SK-N-SH (cell line): ENCODE measurements around the gene CBLL2. TPM values are rescaled to one million over a fixed set of nuclear protein-coding genes. Genes with fewer than 3 reads are reported as not detected.

Source experiments
- CTCF ChIA-PET: fragments of 300-600, 350-600 bp; formaldehyde crosslinking; extraction: SDS; loops from one replicate; lab custom pipeline; 2021; lab: Yijun Ruan, JAX
- POLR2A ChIA-PET: fragments of 350-600 bp; sonication (Branson Sonifier 250); formaldehyde crosslinking; extraction: SDS; loops from one replicate; lab custom pipeline; 2020; ENCODE audit warnings: antibody characterized with exemption, inconsistent platforms; lab: Yijun Ruan, JAX
- DNase-seq: peaks from one replicate; pipeline ENCODE4 v3.0.0; 2012
- H2AFZ ChIP-seq: fragments of 200-600 bp; sonication (generic); 2 replicates; pipeline ENCODE4 v1.8.1; 2016; ENCODE audit warnings: antibody characterized with exemption, mild to moderate bottlenecking, low read depth
- H3F3A ChIP-seq: fragments of 200-600 bp; sonication (generic); replicated peaks from 2 replicates; pipeline ENCODE3; 2016; ENCODE audit warnings: antibody characterized with exemption, mild to moderate bottlenecking; ENCODE audit not compliant: insufficient read depth
- H3K27ac ChIP-seq, 2 experiments: fragments of 200-500 bp in 1 of 2; fragments of 200-600 bp in 1 of 2; sonication (Bioruptor generic) in 1 of 2; sonication (generic), shearing (Covaris generic) in 1 of 2; 2 replicates each; pipeline versions ENCODE4 v1.5.1 to v1.6.1; 2014 to 2016; ENCODE audit warnings: low read depth in 2 of 2, inconsistent platforms in 1 of 2, low read length in 1 of 2, mild to moderate bottlenecking in 1 of 2, mixed read lengths in 1 of 2
- H3K27me3 ChIP-seq: fragments of 200-600 bp; sonication (generic), shearing (Covaris generic); 2 replicates; pipeline ENCODE4 v1.6.1; 2016; ENCODE audit warnings: mixed run types; ENCODE audit not compliant: insufficient read depth
- H3K36me3 ChIP-seq, 2 experiments: fragments of 200-500 bp in 1 of 2; fragments of 200-600 bp in 1 of 2; sonication (Bioruptor generic) in 1 of 2; sonication (generic) in 1 of 2; replicated peaks in 1 of 2; 2 replicates each; pipeline versions ENCODE3 to v1.5.1; 2014 to 2016; ENCODE audit warnings: low read length in 1 of 2, mild to moderate bottlenecking in 1 of 2; ENCODE audit not compliant: insufficient read depth in 2 of 2, control insufficient read depth in 1 of 2
- H3K4me1 ChIP-seq, 2 experiments: fragments of 200-500 bp in 1 of 2; fragments of 200-600 bp in 1 of 2; sonication (Bioruptor generic) in 1 of 2; sonication (generic), shearing (Covaris generic) in 1 of 2; 2 replicates each; pipeline versions ENCODE4 v1.5.1 to v1.6.1; 2014 to 2016; ENCODE audit warnings: low read depth in 1 of 2, low read length in 1 of 2, mixed run types in 1 of 2; ENCODE audit not compliant: insufficient read depth in 2 of 2, control insufficient read depth in 1 of 2
- H3K4me2 ChIP-seq: fragments of 200-600 bp; sonication (generic), shearing (Covaris generic); 2 replicates; pipeline ENCODE4 v1.6.1; 2017; ENCODE audit warnings: mixed run types
- H3K4me3 ChIP-seq, 2 experiments: fragments of 200-500 bp in 1 of 2; fragments of 200-600 bp in 1 of 2; sonication (Bioruptor generic) in 1 of 2; sonication (generic), shearing (Covaris generic) in 1 of 2; 2 replicates each; pipeline versions ENCODE4 v1.5.1 to v1.8.1; 2014 to 2016; ENCODE audit warnings: low read depth in 2 of 2, inconsistent platforms in 1 of 2, low read length in 1 of 2, mild to moderate bottlenecking in 1 of 2, mixed read lengths in 1 of 2, moderate library complexity in 1 of 2
- H3K79me2 ChIP-seq: fragments of 200-600 bp; sonication (generic); 2 replicates; pipeline ENCODE4 v1.8.1; 2017; ENCODE audit warnings: mild to moderate bottlenecking; ENCODE audit not compliant: insufficient read depth
- H3K9ac ChIP-seq: fragments of 200-600 bp; sonication (generic); 2 replicates; pipeline ENCODE4 v1.6.1; 2017; ENCODE audit warnings: mixed run types
- H3K9me2 ChIP-seq: fragments of 200-600 bp; sonication (generic); 2 replicates; pipeline ENCODE4 v1.6.1; 2017; ENCODE audit warnings: mixed run types
- H3K9me3 ChIP-seq: fragments of 200-600 bp; sonication (generic); 2 replicates; pipeline ENCODE4 v1.6.1; 2017; ENCODE audit warnings: mixed run types, mild to moderate bottlenecking, moderate library complexity
- H4K20me1 ChIP-seq: fragments of 200-600 bp; sonication (generic); 2 replicates; pipeline ENCODE4 v1.6.1; 2017; ENCODE audit warnings: mild to moderate bottlenecking, mixed run types; ENCODE audit not compliant: insufficient read depth
- ELF1 ChIP-seq: IDR thresholded peaks from 2 replicates; pipeline ENCODE4 v1.4.0; 2012
- EZH2phosphoT487 ChIP-seq: fragments of 200-600 bp; sonication (generic); IDR thresholded peaks from 2 replicates; pipeline ENCODE4 v1.6.1; 2017; ENCODE audit warnings: low read depth, mixed run types, mild to moderate bottlenecking, antibody characterized with exemption, moderate library complexity, borderline replicate concordance
- FOSL2 ChIP-seq: IDR thresholded peaks from 2 replicates; pipeline ENCODE4 v1.4.0; 2012; ENCODE audit warnings: low read depth, mild to moderate bottlenecking, moderate library complexity, borderline replicate concordance
- FOXJ3 ChIP-seq: sonication (generic); formaldehyde crosslinking; IDR thresholded peaks from 2 replicates; pipeline ENCODE4 v1.5.1; 2020; ENCODE audit warnings: mild to moderate bottlenecking, missing genetic modification reagents
- JUND ChIP-seq: IDR thresholded peaks from 2 replicates; pipeline ENCODE4 v1.4.0; 2012
- MEF2A ChIP-seq: IDR thresholded peaks from 2 replicates; pipeline ENCODE4 v1.4.0; 2012; ENCODE audit warnings: low read depth, borderline replicate concordance
- MXI1 ChIP-seq: IDR thresholded peaks from 2 replicates; pipeline ENCODE4 v1.6.1; 2012; ENCODE audit warnings: mild to moderate bottlenecking, low read depth, low read length, improper control_type of control experiment
- NFIC ChIP-seq: IDR thresholded peaks from 2 replicates; pipeline ENCODE4 v1.4.0; 2012; ENCODE audit warnings: borderline replicate concordance
- POLR2AphosphoS5 ChIP-seq: IDR thresholded peaks from 2 replicates; pipeline ENCODE4 v1.6.1; 2012; ENCODE audit warnings: low read depth, low read length
- RCOR1 ChIP-seq: fragments of 150-350 bp; IDR thresholded peaks from 2 replicates; pipeline ENCODE4 v1.6.1; 2017; ENCODE audit warnings: antibody characterized with exemption, low read length
- RXRA ChIP-seq: IDR thresholded peaks from 2 replicates; pipeline ENCODE4 v1.4.0; 2012; ENCODE audit warnings: low read depth, mild to moderate bottlenecking, borderline replicate concordance
- SIN3A ChIP-seq: IDR thresholded peaks from 2 replicates; pipeline ENCODE4 v1.6.1; 2012; ENCODE audit warnings: low read depth, mild to moderate bottlenecking, low read length, moderate library complexity, borderline replicate concordance
- SMC3 ChIP-seq: IDR thresholded peaks from 2 replicates; pipeline ENCODE4 v1.6.1; 2012; ENCODE audit warnings: low read depth, low read length, improper control_type of control experiment
- TAF1 ChIP-seq: IDR thresholded peaks from 2 replicates; pipeline ENCODE4 v1.6.1; 2012; ENCODE audit warnings: low read depth, mild to moderate bottlenecking, low read length, moderate library complexity, borderline replicate concordance
- TEAD4 ChIP-seq: IDR thresholded peaks from 2 replicates; pipeline ENCODE4 v1.4.0; 2012; ENCODE audit warnings: mild to moderate bottlenecking, borderline replicate concordance; ENCODE audit not compliant: insufficient read depth
- YY1 ChIP-seq: IDR thresholded peaks from 2 replicates; pipeline ENCODE4 v1.4.0; 2012; ENCODE audit warnings: low read depth, mild to moderate bottlenecking
- WGBS: methylation state at CpG from one replicate; pipeline ENCODE4 v1.1.6; 2017; ENCODE audit warnings: low lambda C conversion rate; 5-methylcytosine and 5-hydroxymethylcytosine counted together
- polyA plus RNA-seq, 3 experiments: library from polyadenylated mRNA; depleted of rRNA; stranded (reverse); fragments of >200 nt; gene quantifications; 2 replicates each; pipeline ENCODE4 v1.2.3, GENCODE V29; 2012
- TF ChIP-seq, protein P1 (sequence below): fragments of 150-350 bp; IDR thresholded peaks from 2 replicates; pipeline ENCODE4 v1.6.1; 2017; ENCODE audit warnings: antibody characterized with exemption, low read length, low read depth, borderline replicate concordance
- TF ChIP-seq, protein P2 (sequence below): IDR thresholded peaks from 2 replicates; pipeline ENCODE4 v1.4.0; 2012; ENCODE audit warnings: low read depth, borderline replicate concordance
- TF ChIP-seq, protein P3 (sequence below): fragments of 200-600 bp; sonication (generic); IDR thresholded peaks from 2 replicates; pipeline ENCODE4 v1.6.1; 2017; ENCODE audit warnings: antibody characterized with exemption, mild to moderate bottlenecking, moderate library complexity
- TF ChIP-seq, protein P4 (sequence below): IDR thresholded peaks from 2 replicates; pipeline ENCODE4 v1.6.1; 2012; ENCODE audit warnings: mild to moderate bottlenecking, low read depth, low read length, moderate library complexity

The CBLL2 gene
- polyA plus RNA-seq, 1 of the 3 experiments (the other 2 are of a cell fraction) = not detected

DNA sequence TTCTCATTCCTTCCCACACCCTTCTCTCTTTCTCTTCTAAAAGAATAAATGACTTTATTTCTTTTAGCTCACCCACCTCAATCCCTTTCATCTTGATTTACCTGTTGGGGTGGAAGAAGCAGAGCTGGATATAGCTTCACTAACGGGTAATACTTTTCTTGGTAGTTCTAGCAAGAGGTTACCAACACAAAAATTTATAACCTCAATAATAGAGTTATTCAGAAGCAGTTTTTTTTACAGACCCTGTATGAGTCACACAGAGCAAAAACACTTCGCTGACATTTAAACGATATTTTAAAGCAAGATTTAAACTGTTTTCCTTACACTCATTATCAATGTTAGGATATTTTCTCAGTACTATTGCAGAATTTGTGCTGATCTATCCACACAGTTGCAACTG lies 42.4 kb downstream of the CBLL2 start:
- 0 out of 4 replicates have a peak, but pooled peaks cover 0 to 3% of the 10 kb centered on the region in 2 experiments for H3K4me1 ChIP-seq
- TF ChIP-seq POLR2AphosphoS5 = no peak
- TF ChIP-seq, protein P1, sequence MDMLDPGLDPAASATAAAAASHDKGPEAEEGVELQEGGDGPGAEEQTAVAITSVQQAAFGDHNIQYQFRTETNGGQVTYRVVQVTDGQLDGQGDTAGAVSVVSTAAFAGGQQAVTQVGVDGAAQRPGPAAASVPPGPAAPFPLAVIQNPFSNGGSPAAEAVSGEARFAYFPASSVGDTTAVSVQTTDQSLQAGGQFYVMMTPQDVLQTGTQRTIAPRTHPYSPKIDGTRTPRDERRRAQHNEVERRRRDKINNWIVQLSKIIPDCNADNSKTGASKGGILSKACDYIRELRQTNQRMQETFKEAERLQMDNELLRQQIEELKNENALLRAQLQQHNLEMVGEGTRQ = no peak
- TF ChIP-seq SIN3A = no peak
- no peak for TF ChIP-seq TEAD4
- no peak for TF ChIP-seq RXRA
- TF ChIP-seq YY1 = no peak
- TF ChIP-seq ELF1 = no peak
- TF ChIP-seq FOSL2 = no peak
- no peak for TF ChIP-seq FOXJ3
- TF ChIP-seq, protein P2, sequence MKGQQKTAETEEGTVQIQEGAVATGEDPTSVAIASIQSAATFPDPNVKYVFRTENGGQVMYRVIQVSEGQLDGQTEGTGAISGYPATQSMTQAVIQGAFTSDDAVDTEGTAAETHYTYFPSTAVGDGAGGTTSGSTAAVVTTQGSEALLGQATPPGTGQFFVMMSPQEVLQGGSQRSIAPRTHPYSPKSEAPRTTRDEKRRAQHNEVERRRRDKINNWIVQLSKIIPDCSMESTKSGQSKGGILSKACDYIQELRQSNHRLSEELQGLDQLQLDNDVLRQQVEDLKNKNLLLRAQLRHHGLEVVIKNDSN = no peak
- TF ChIP-seq TAF1 = no peak
- TF ChIP-seq SMC3 = no peak
- no peak for TF ChIP-seq NFIC
- TF ChIP-seq RCOR1 = no peak
- no peak for TF ChIP-seq MXI1
- TF ChIP-seq, protein P3, sequence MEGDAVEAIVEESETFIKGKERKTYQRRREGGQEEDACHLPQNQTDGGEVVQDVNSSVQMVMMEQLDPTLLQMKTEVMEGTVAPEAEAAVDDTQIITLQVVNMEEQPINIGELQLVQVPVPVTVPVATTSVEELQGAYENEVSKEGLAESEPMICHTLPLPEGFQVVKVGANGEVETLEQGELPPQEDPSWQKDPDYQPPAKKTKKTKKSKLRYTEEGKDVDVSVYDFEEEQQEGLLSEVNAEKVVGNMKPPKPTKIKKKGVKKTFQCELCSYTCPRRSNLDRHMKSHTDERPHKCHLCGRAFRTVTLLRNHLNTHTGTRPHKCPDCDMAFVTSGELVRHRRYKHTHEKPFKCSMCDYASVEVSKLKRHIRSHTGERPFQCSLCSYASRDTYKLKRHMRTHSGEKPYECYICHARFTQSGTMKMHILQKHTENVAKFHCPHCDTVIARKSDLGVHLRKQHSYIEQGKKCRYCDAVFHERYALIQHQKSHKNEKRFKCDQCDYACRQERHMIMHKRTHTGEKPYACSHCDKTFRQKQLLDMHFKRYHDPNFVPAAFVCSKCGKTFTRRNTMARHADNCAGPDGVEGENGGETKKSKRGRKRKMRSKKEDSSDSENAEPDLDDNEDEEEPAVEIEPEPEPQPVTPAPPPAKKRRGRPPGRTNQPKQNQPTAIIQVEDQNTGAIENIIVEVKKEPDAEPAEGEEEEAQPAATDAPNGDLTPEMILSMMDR = no peak
- no peak for TF ChIP-seq EZH2phosphoT487
- TF ChIP-seq MEF2A = no peak
- TF ChIP-seq JUND = no peak
- TF ChIP-seq, protein P4, sequence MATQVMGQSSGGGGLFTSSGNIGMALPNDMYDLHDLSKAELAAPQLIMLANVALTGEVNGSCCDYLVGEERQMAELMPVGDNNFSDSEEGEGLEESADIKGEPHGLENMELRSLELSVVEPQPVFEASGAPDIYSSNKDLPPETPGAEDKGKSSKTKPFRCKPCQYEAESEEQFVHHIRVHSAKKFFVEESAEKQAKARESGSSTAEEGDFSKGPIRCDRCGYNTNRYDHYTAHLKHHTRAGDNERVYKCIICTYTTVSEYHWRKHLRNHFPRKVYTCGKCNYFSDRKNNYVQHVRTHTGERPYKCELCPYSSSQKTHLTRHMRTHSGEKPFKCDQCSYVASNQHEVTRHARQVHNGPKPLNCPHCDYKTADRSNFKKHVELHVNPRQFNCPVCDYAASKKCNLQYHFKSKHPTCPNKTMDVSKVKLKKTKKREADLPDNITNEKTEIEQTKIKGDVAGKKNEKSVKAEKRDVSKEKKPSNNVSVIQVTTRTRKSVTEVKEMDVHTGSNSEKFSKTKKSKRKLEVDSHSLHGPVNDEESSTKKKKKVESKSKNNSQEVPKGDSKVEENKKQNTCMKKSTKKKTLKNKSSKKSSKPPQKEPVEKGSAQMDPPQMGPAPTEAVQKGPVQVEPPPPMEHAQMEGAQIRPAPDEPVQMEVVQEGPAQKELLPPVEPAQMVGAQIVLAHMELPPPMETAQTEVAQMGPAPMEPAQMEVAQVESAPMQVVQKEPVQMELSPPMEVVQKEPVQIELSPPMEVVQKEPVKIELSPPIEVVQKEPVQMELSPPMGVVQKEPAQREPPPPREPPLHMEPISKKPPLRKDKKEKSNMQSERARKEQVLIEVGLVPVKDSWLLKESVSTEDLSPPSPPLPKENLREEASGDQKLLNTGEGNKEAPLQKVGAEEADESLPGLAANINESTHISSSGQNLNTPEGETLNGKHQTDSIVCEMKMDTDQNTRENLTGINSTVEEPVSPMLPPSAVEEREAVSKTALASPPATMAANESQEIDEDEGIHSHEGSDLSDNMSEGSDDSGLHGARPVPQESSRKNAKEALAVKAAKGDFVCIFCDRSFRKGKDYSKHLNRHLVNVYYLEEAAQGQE = no peak

More for the DNA sequence above, 42.4 kb downstream of the CBLL2 start:
- Histone ChIP-seq H3K9ac (no peak overlapping the region), H3K36me3 (no peaks in the 10 kb centered on the region), H3K27ac (no peak overlapping the region), H3K27me3 (peaks cover 2% of the 10 kb centered on the region; the same call in 1 of the 2 replicates), H3K9me3 (no peaks in the 10 kb centered on the region), H2AFZ (no peak overlapping the region), H3F3A (no peaks in the 10 kb centered on the region), H3K4me3 (no peak overlapping the region), H3K79me2 (no peaks in the 10 kb centered on the region), H4K20me1 (no peaks in the 10 kb centered on the region), H3K9me2 (no peaks in the 10 kb centered on the region), H3K4me2 (no peak overlapping the region)
- no peak for DNase-seq
- ChIA-PET CTCF (interaction anchor here (0.7 kb wide), 1 partner anchor 1088 kb away, joined by 3 read pairs; no protein-coding TSS in a partner anchor), POLR2A (no interaction called here)
- 39% methylated on average over 3 of the region's 3 CpGs for WGBS
